Lung (tissue), 16 donors: ENCODE results near the gene MAP3K10. TPM values are rescaled to one million over a fixed set of nuclear protein-coding genes. Genes with fewer than 3 reads are reported as not detected.
A peak's percentile ranks its signal among the peaks of the same experiment; 100 is the strongest.

Source experiments
- ATAC-seq: fragments of 200-7000 bp; cut with Tn5 transposase; one replicate; pipeline ENCODE4 v1.9.1; 2020; ENCODE audit warnings: moderate number of reproducible peaks; ENCODE audit not compliant: insufficient read depth, low FRiP score
- DNase-seq, 3 donors: peaks; one replicate each; pipeline ENCODE4 v3.0.0-alpha.2; 2013 to 2017
- H3K27ac ChIP-seq, 2 donors: one replicate each; pipeline ENCODE4 v1.5.1; 2013; ENCODE audit warnings: mild to moderate bottlenecking in 2 of 2, moderate library complexity in 2 of 2, control low read depth in 1 of 2, inconsistent platforms in 1 of 2, low read depth in 1 of 2, low read length in 1 of 2
- H3K27me3 ChIP-seq, 3 donors: one replicate each; pipeline ENCODE4 v1.5.1; 2013; ENCODE audit warnings: low read length in 2 of 3; ENCODE audit not compliant: control insufficient read depth in 3 of 3, insufficient read depth in 3 of 3
- H3K36me3 ChIP-seq, 4 donors: one replicate each; pipeline ENCODE4 v1.5.1; 2013; ENCODE audit warnings: low read length in 4 of 4, mild to moderate bottlenecking in 1 of 4, moderate library complexity in 1 of 4; ENCODE audit not compliant: control insufficient read depth in 4 of 4, insufficient read depth in 4 of 4
- H3K4me1 ChIP-seq, 5 donors: one replicate each; pipeline ENCODE4 v1.5.1; 2013; ENCODE audit warnings: low read length in 5 of 5, mild to moderate bottlenecking in 2 of 5, moderate library complexity in 1 of 5; ENCODE audit not compliant: control insufficient read depth in 5 of 5, insufficient read depth in 5 of 5
- H3K4me3 ChIP-seq: one replicate; pipeline ENCODE4 v1.5.1; 2013; ENCODE audit warnings: mild to moderate bottlenecking, control low read depth, moderate library complexity
- H3K9ac ChIP-seq, 2 donors: one replicate each; pipeline ENCODE4 v1.5.1; 2013; ENCODE audit warnings: low read length in 2 of 2, control low read depth in 1 of 2; ENCODE audit not compliant: insufficient read depth in 1 of 2
- H3K9me3 ChIP-seq, 4 donors: one replicate each; pipeline ENCODE4 v1.5.1; 2013; ENCODE audit warnings: low read length in 3 of 4, mild to moderate bottlenecking in 1 of 4, moderate library complexity in 1 of 4; ENCODE audit not compliant: control insufficient read depth in 4 of 4, insufficient read depth in 3 of 4
- CTCF ChIP-seq: IDR thresholded peaks from 2 replicates; pipeline ENCODE4 v1.5.1; 2012; ENCODE audit warnings: mild to moderate bottlenecking; ENCODE audit errors: control extremely low read depth, extremely low read depth
- WGBS, 2 donors: extraction: QIAGEN DNeasy Blood & Tissue Kit; methylation state at CpG; one replicate each; pipeline ENCODE4 v1.1.7; 2013; 5-methylcytosine and 5-hydroxymethylcytosine counted together
- long read RNA-seq, 5 donors: transcript quantifications; one replicate each; lab custom pipeline, GENCODE V29; 2026
- polyA plus RNA-seq, 2 donors: library from polyadenylated mRNA; stranded (reverse); fragments of 200-250 nt; gene quantifications; one replicate each; pipeline ENCODE4 v1.2.1, GENCODE V29; 2013
- total RNA-seq, 2 donors: library from RNA; depleted of rRNA in 1 of 2; stranded (reverse); fragments of >200 nt in 1 of 2; gene quantifications; one replicate each; pipeline ENCODE4 v1.2.1, GENCODE V29; 2014 to 2021
- donor health status: control.
- donor health status: control.
- donor health status: Bipolar disorder and iron deficiency.
- donor health status: healthy.
- donor health status: DM: yes; HTN: yes; CAD: no.

MAP3K10 gene
- total RNA-seq (10 to 100 TPM in 1 of 2 donors, 1 to 10 TPM in 1; 4.4 to 18.0 TPM), polyA plus RNA-seq (10 to 100 TPM in 1 of 2 donors, 1 to 10 TPM in 1; 6.9 to 15.7 TPM)
- long read RNA-seq, donor 1, partial matches to known transcripts, result 0 of 1 reads
- long read RNA-seq, donor 1, other reads (novel, unspliced or antisense), result 0 of 1 reads
- long read RNA-seq, donor 2, partial matches to known transcripts, result 0 of 1 reads
- long read RNA-seq, donor 2, other reads (novel, unspliced or antisense), result 0 of 1 reads
- long read RNA-seq, donor 3, result 0 reads
- long read RNA-seq, donor 4, result 0 reads
- long read RNA-seq, donor 5, partial matches to known transcripts, result 46 of 60 reads
- long read RNA-seq, donor 5, other reads (novel, unspliced or antisense), result 14 of 60 reads

- H3K9me3 ChIP-seq, result no peaks in the 10 kb centered on the region
- peak within 1 kb of the TSS; percentile 95 to 97 for H3K27ac ChIP-seq
- H3K4me3 ChIP-seq, result peak within 1 kb of the TSS; percentile 89
- peak; percentile 89 for ATAC-seq
- peaks cover 0 to 10% (median 0%) of the 10 kb centered on the region in 5 donors for H3K4me1 ChIP-seq
- 0% methylated on average over 79 to 116 of the region's 116 CpGs for WGBS, 2 donors
- peak; percentile 77 to 78 (median 77) for DNase-seq
- no peak for TF ChIP-seq CTCF
- H3K36me3 ChIP-seq, result no peaks in the 10 kb centered on the region
- peak within 1 kb of the TSS; percentile 17 to 61 for H3K9ac ChIP-seq
- H3K27me3 ChIP-seq, result no peaks in the 10 kb centered on the region
Measured at GRCh38 chr19:40190891-40191835, at the start of gene MAP3K10. Gene MAP3K10 (plus strand): TSS chr19:40191426. CDS start chr19:40192032, 606 bp downstream.

- Histone ChIP-seq H3K4me1 (no peaks in the 10 kb centered on the region), H3K4me3 (no peak overlapping the region), H3K36me3 (no peaks in the 10 kb centered on the region), H3K27me3 (peaks cover 0 to under 1% (median 0%) of the 10 kb centered on the region in 3 donors), H3K27ac (no peak overlapping the region), H3K9me3 (no peaks in the 10 kb centered on the region), H3K9ac (no peak overlapping the region)
- no peak for TF ChIP-seq CTCF
- no peak for DNase-seq
- ATAC-seq, result no peak
- 61 to 68% methylated on average over 3 of the region's 3 CpGs for WGBS, 2 donors
Measured at GRCh38 chr19:40141551-40141950, 49.7 kb upstream of the MAP3K10 start.

DNA sequence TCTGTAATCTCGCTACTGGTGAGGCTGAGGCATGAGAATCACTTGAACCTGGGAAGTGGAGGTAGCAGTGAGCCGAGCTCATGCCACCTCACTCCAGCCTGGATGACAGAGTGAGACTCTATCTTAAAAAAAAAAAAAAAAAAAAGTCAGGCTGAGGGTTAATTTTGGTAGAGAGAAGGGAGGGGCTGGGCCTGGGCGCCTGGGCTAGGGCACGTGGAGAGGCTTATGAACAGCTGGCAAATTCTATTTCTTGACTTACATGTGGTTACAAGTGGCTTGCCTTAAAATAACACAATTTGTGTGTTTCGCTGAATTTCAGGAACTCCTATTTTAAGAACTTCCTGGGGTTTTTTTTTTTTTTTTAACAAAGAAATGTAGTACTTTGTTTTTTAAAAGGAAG lies 47.6 kb upstream of the MAP3K10 start:
- H3K4me3 ChIP-seq, result no peak overlapping the region
- H3K9ac ChIP-seq, result no peak overlapping the region
- TF ChIP-seq CTCF, result no peak
- 11 to 31% methylated on average over 5 of the region's 5 CpGs for WGBS, 2 donors
- no peaks in the 10 kb centered on the region for H3K27me3 ChIP-seq
- no peak overlapping the region for H3K27ac ChIP-seq
- no peaks in the 10 kb centered on the region for H3K4me1 ChIP-seq
- no peaks in the 10 kb centered on the region for H3K36me3 ChIP-seq
- peak in 1 of 3 donors; percentile 5 for DNase-seq
- ATAC-seq, result no peak
- no peaks in the 10 kb centered on the region for H3K9me3 ChIP-seq
